Testis (tissue), 3 donors: ENCODE measurements around the gene C1QTNF4. TPM values are rescaled to one million over a fixed set of nuclear protein-coding genes. Genes with fewer than 3 reads are reported as not detected.

Experiments used
- DNase-seq: peaks from one replicate; pipeline ENCODE4 v3.0.0-alpha.2; 2019
- H3K27ac ChIP-seq, 2 donors: fragments of 200-600 bp; sonication (generic); one replicate each; pipeline ENCODE4 v1.5.1; 2019
- H3K27me3 ChIP-seq: fragments of 200-600 bp; sonication (generic); one replicate; pipeline ENCODE4 v1.5.1; 2019
- H3K36me3 ChIP-seq: fragments of 200-600 bp; sonication (generic); one replicate; pipeline ENCODE4 v1.5.1; 2017; ENCODE audit warnings: low read depth; ENCODE audit errors: missing control alignments
- H3K4me1 ChIP-seq: fragments of 200-600 bp; sonication (generic); one replicate; pipeline ENCODE4 v1.5.1; 2019
- H3K4me3 ChIP-seq, 2 donors: fragments of 200-600 bp; sonication (generic); one replicate each; pipeline ENCODE4 v1.5.1; 2017 to 2019
- H3K9me3 ChIP-seq: fragments of 200-600 bp; sonication (generic); one replicate; pipeline ENCODE4 v1.5.1; 2017
- CTCF ChIP-seq, 3 experiments: fragments of 450-650 bp in 2 of 3; fragments of 200-600 bp in 1 of 3; sonication (generic) in 1 of 3; IDR thresholded peaks; one replicate each; pipeline ENCODE4 v1.5.1; 2016 to 2019; ENCODE audit warnings: antibody characterized with exemption in 3 of 3, mild to moderate bottlenecking in 2 of 3, moderate library complexity in 1 of 3
- POLR2A ChIP-seq: fragments of 450-650 bp; IDR thresholded peaks from one replicate; pipeline ENCODE4 v1.6.1; 2017; ENCODE audit warnings: antibody characterized with exemption, mild to moderate bottlenecking, moderate library complexity
- WGBS, 2 donors: methylation state at CpG; one replicate each; pipeline ENCODE4 v1.1.5; 2018; 5-methylcytosine and 5-hydroxymethylcytosine counted together
- intact Hi-C: fragments of 100-400 bp; cut with DNase I; formaldehyde crosslinking; loops from one replicate; pipeline ENCODE4 v1.15.1; 2023; ENCODE audit warnings: low total_unique reads
- polyA plus RNA-seq: library from polyadenylated mRNA; stranded (reverse); fragments of 350-450 nt; fragmentation: Illumina TruSeq; extraction: RNeasy Lipid Tissue Mini Kit (QIAGEN cat#74804); gene quantifications from one replicate; pipeline ENCODE4 v1.2.3, GENCODE V29; 2014; ENCODE audit warnings: low read depth, low replicate concordance; ENCODE audit not compliant: insufficient read depth
- total RNA-seq, 2 donors: library from RNA; depleted of rRNA; stranded (reverse); fragments of >200 nt; gene quantifications; one replicate each; pipeline ENCODE4 v1.2.3, GENCODE V29; 2016

Gene C1QTNF4
- total and polyA plus RNA-seq, 3 donors from 2014 or later, result 2.6 to 25.1 (median 15.4) TPM

- DNase-seq, result no peak
- Histone ChIP-seq H3K36me3 (no peaks in the 10 kb centered on the region), H3K4me1 (peaks cover 16% of the 10 kb centered on the region), H3K4me3 (peak overlapping the region; percentile 90 to 92), H3K27me3 (no peaks in the 10 kb centered on the region), H3K27ac (peak overlapping the region; percentile 91 to 95), H3K9me3 (no peaks in the 10 kb centered on the region)
- TF ChIP-seq CTCF (IDR thresholded peaks at IDR 0.05) (no peak), POLR2A (no peak)
- 4 to 6% methylated on average over 6 to 9 of the region's 9 CpGs for WGBS, 2 donors
- intact Hi-C loops, result no loop called here
These were observed 40.8 kb downstream of the C1QTNF4 start for GRCh38 chr11:47553406-47553743.

- intact Hi-C loops, result no loop called here
- Histone ChIP-seq H3K4me1 (peaks cover 16% of the 10 kb centered on the region), H3K36me3 (no peaks in the 10 kb centered on the region), H3K27ac (peak within 1 kb of the TSS; percentile 91 to 95), H3K27me3 (no peaks in the 10 kb centered on the region), H3K4me3 (peak within 1 kb of the TSS; percentile 90 to 92), H3K9me3 (no peaks in the 10 kb centered on the region)
- 0 to 1% methylated on average over 10 to 78 of the region's 89 CpGs for WGBS, 2 donors
- peak; percentile 95 for DNase-seq
- peak; percentile 87 to 97 (median 89) for TF ChIP-seq CTCF (IDR thresholded peaks at IDR 0.05)
- TF ChIP-seq POLR2A, result no peak
These were observed 41.4 kb downstream of the C1QTNF4 start, which contains the start of gene CELF1 for GRCh38 chr11:47552566-47553405. Gene CELF1 (minus strand): TSS chr11:47553132. CDS start chr11:47499523, 53,609 bp downstream.

- H3K27ac ChIP-seq, result peak overlapping the region; percentile 91 to 95
- DNase-seq, result no peak
- H3K27me3 ChIP-seq, result no peaks in the 10 kb centered on the region
- H3K9me3 ChIP-seq, result no peaks in the 10 kb centered on the region
- peak overlapping the region; percentile 90 to 92 for H3K4me3 ChIP-seq
- peaks cover 16% of the 10 kb centered on the region for H3K4me1 ChIP-seq
- intact Hi-C loops, result no loop called here
- 1% methylated on average over 6 to 22 of the region's 22 CpGs for WGBS, 2 donors
- TF ChIP-seq POLR2A (no peak), CTCF (IDR thresholded peaks at IDR 0.05) (no peak)
- H3K36me3 ChIP-seq, result no peaks in the 10 kb centered on the region
These were observed 42.1 kb downstream of the C1QTNF4 start for GRCh38 chr11:47552056-47552565.

GRCh38 chr11:47551086-47551485 is 43.1 kb downstream of the C1QTNF4 start:
- H3K27ac ChIP-seq, result no peak overlapping the region
- TF ChIP-seq POLR2A (no peak), CTCF (IDR thresholded peaks at IDR 0.05) (no peak)
- H3K4me3 ChIP-seq, result no peak overlapping the region
- H3K36me3 ChIP-seq, result no peaks in the 10 kb centered on the region
- no peak for DNase-seq
- intact Hi-C loops, result no loop called here
- H3K9me3 ChIP-seq, result no peaks in the 10 kb centered on the region
- H3K27me3 ChIP-seq, result no peaks in the 10 kb centered on the region
- H3K4me1 ChIP-seq, result peaks cover 16% of the 10 kb centered on the region
